ENCODE results near the gene MMP27.

Gene MMP27

DNA sequence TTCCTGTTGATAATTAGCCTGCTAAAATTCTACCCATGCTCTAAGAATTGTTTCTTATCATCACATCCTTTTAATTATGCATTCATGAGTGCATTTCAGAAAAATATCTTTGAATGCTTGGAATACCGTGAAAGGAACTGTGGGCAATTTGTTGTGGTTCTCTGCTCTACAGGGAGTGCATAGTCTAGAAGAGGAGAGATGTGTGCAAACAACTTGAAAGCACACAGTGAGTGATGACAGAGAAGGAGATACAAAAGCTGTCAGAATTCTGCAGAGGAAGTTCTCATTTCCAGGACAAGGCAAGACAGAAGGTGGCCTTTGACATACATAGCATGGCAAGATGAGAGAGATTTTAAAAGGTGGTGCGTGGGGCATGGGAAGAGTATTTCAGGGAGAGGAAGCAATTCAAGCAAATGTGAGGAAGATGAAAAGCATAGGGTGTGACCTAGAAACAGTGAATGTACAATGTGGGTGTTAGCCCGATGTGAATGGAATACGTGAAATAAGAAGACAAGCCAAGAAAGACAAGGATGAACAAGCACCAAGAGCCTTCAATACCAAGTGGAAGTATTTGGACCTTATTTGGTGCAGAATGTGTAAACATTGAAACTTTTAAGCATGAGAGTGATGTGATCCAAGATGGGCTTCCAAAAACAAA is 14.2 kb upstream of the MMP27 start:
- Histone ChIP-seq H3K9me3 (ENCODE audit: control insufficient read depth, insufficient read depth, low read length) (no peaks in the 10 kb centered on the region), H3K9ac (ENCODE audit: low read depth, low read length) (no peak overlapping the region), H3K4me1 (ENCODE audit: insufficient read depth, low read length) (no peaks in the 10 kb centered on the region), H3K36me3 (ENCODE audit: insufficient read depth, low read length) (no peaks in the 10 kb centered on the region)

DNA sequence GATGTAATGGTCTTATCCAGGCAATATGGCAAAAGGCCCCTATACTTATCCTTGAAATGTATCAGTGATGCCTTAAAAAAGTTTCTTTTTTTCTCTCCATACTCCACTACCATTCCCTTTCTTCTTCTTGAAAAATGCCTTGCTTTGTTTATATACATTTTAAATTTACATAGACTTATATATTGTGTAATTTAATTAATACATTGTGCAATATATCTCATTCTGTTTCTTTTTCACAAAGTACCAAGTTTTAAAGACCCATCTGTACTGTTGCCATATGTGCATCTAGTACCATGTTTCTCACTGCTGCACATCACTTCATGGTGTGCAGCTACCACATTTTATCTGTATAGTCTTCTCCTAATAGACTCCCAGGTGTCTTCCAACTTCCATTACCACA is 11.7 kb upstream of the MMP27 start:
- Histone ChIP-seq H3K4me1 (ENCODE audit: insufficient read depth, low read length) (no peaks in the 10 kb centered on the region), H3K36me3 (ENCODE audit: insufficient read depth, low read length) (no peaks in the 10 kb centered on the region), H3K9ac (ENCODE audit: low read depth, low read length) (no peak overlapping the region), H3K9me3 (ENCODE audit: control insufficient read depth, insufficient read depth, low read length) (no peaks in the 10 kb centered on the region)

DNA sequence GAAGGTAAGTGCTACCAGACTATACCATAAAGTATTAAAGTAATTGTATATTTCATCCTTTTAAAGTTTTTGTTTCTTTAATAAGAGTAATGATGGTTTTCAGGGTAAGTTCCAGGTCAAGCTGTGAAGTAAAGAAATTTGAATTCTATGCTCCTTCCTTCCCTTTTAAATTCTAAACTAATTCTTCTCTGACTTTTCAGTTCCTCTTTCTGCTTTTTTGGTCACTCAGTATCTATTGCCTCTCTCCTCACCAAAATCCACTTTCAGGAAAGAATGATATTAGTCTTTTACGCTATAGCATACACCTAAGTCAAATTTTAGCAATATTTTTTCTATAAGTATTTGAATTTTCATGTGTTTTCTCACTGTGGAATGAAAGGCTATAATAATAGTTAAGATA is 11.0 kb upstream of the MMP27 start:
- H3K36me3 ChIP-seq (ENCODE audit: insufficient read depth, low read length) = no peaks in the 10 kb centered on the region
- no peak overlapping the region for H3K9ac ChIP-seq (ENCODE audit: low read depth, low read length)
- no peaks in the 10 kb centered on the region for H3K4me1 ChIP-seq (ENCODE audit: insufficient read depth, low read length)
- H3K9me3 ChIP-seq (ENCODE audit: control insufficient read depth, insufficient read depth, low read length) = no peaks in the 10 kb centered on the region

DNA sequence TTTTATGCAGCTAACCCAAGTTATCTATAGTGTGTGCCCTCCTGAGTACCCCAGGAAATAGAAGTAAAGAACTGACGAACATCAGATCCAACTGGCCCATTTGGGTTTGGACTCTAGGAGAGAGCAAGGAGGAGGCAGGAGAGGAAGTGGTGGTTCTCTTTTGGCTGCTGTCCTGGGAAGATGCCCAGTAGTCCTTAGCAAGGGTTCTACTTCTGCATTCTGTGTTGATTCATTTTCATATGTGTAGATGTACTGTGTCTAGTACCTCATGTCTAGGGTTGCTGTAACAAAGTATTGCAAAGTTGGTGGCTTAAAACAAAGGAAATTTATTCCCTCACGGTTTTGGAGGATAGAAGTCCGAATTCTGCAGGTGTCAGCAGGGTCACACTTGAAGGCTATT is 6.6 kb upstream of the MMP27 start:
- Histone ChIP-seq H3K36me3 (ENCODE audit: insufficient read depth, low read length) (no peaks in the 10 kb centered on the region), H3K4me1 (ENCODE audit: insufficient read depth, low read length) (0 out of 2 replicates have a peak, but pooled peaks cover 6% of the 10 kb centered on the region), H3K9me3 (ENCODE audit: control insufficient read depth, insufficient read depth, low read length) (no peaks in the 10 kb centered on the region), H3K9ac (ENCODE audit: low read depth, low read length) (no peak overlapping the region)

DNA sequence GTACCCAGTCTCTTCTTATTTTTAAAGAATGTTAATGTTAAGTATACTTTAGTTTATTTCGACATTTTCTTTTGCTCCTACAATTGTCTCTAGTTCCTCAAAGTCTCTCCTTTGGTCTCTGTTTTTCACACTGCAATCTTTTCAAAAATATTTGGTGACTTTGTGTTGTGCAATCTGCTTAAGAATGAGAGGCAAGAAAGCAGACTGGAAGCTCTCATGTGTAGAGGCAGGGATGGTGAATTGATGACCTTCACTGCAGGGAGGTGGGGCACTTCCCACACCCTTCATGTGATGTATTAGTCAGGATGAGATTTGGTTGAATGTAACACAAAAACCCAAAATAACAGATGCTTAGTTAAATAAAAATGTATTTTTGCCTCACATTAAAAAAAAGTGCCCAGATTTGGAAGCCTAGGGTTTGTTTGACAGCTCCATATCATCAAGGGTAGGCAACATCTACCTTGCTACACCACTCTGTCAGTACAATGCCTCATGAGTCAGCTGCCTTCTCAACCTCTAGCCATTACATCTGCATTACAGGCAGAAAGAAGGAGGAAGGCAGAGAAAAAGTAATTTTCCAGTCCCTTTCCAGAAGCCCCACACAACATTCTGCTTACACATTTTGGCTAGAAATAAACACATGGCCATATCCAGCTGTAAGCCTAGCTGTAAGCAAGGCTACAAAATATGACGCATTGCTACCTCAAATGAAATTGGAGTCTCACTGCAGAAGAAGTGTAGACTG is 3.8 kb upstream of the MMP27 start:
- Histone ChIP-seq H3K4me1 (ENCODE audit: insufficient read depth, low read length) (0 out of 2 replicates have a peak, but pooled peaks cover 6% of the 10 kb centered on the region), H3K36me3 (ENCODE audit: insufficient read depth, low read length) (no peaks in the 10 kb centered on the region), H3K9me3 (ENCODE audit: control insufficient read depth, insufficient read depth, low read length) (no peaks in the 10 kb centered on the region), H3K9ac (ENCODE audit: low read depth, low read length) (no peak overlapping the region)

DNA sequence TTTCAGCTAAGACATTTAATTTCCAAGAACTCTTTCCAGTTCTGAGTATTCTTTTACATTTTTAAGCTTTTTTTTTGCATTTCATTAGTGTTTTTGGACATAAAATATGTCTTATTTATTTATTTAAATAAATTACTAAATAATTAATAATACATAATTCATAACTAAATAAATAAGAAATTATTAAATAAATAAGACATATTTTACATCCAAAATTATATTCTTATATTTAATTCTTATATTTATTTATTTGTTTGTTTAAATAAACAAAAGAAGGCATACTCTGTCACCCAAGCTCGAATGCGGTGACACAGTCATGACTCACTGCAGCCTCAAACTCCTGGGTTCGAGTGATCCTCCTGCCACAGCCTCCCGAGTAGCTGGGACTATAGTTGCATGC is 3.1 kb upstream of the MMP27 start:
- 0 out of 2 replicates have a peak, but pooled peaks cover 6% of the 10 kb centered on the region for H3K4me1 ChIP-seq (ENCODE audit: insufficient read depth, low read length)
- H3K9me3 ChIP-seq (ENCODE audit: control insufficient read depth, insufficient read depth, low read length) = no peaks in the 10 kb centered on the region
- no peak overlapping the region for H3K9ac ChIP-seq (ENCODE audit: low read depth, low read length)
- H3K36me3 ChIP-seq (ENCODE audit: insufficient read depth, low read length) = no peaks in the 10 kb centered on the region

DNA sequence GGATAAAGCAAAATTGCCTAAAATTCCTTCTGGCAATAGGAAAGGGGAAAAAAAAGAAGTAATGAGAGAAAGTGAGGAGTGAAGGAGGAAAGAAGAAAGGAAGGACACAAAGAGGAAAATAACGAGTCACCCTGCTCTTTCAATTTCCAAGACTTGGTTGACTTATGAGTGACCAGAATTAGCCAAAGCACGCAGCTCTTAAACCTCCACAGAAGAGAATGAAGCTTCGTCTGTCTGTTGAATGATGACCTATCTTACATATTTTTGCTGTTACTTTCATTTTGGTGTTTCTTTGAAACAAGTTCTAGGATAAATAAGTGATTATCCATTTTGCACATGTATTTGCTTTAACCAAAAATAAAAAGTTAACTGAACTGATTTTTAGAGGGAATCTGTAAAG is 728 bp downstream of the MMP27 start:
- no peak overlapping the region for H3K9ac ChIP-seq (ENCODE audit: low read depth, low read length)
- H3K36me3 ChIP-seq (ENCODE audit: insufficient read depth, low read length) = no peaks in the 10 kb centered on the region
- H3K4me1 ChIP-seq (ENCODE audit: insufficient read depth, low read length) = 0 out of 2 replicates have a peak, but pooled peaks cover 6% of the 10 kb centered on the region
- no peaks in the 10 kb centered on the region for H3K9me3 ChIP-seq (ENCODE audit: control insufficient read depth, insufficient read depth, low read length)

DNA sequence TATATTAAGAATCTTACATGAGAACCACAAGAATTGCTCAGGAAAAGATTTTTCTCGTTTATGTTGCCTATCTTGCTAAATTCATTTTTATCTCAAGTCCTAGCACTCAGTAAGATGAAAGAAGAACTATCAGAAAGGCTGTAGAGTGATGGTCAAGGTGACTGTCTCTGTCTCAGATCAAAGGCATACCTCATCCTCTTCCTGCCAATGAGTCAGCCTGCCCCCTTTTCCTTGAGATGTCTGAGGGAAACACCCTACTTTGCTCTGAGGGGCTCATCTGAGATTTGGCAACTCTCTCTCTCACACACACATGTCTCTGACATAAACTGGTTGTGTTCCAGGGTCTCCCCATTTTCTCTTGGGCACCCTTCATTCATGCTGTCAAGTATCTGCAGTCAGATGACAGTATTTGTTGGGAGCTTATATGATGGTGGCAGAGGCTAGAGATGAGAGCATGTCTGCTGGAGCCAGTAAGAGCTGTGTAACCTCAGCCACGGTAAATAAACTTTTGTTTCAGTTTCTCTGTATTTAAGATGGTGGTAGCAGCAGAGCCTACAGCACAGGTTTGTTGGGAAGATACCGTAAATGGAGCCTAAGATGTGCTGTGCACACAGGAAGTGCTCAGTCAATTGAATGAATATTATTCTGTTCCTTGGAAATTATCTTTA is 1.6 kb downstream of the MMP27 start:
- Histone ChIP-seq H3K4me1 (ENCODE audit: insufficient read depth, low read length) (no peaks in the 10 kb centered on the region), H3K36me3 (ENCODE audit: insufficient read depth, low read length) (no peaks in the 10 kb centered on the region)

DNA sequence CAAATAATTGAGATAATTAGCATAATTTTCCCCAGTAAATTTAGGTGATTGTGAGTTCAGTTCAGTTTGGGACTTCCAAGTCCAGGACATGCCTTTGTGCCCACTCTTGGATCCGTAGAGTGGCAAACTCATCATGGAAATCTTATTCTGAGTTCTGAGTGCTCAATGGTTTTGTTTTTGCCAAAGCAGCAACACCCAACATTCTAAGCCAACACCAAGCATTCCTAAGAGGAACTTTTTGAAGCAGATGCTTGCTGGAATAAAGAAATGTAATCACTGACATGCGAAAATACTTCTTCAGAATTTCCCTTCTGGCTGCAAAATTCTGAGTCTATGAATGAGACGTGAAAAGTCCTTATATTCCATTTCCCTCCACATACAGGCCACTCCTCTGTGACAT is 10.4 kb downstream of the MMP27 start:
- no peaks in the 10 kb centered on the region for H3K36me3 ChIP-seq (ENCODE audit: insufficient read depth, low read length)
- H3K9ac ChIP-seq (ENCODE audit: low read depth, low read length) = no peak overlapping the region
- no peaks in the 10 kb centered on the region for H3K9me3 ChIP-seq (ENCODE audit: control insufficient read depth, insufficient read depth, low read length)
- H3K4me1 ChIP-seq (ENCODE audit: insufficient read depth, low read length) = no peaks in the 10 kb centered on the region

More for the DNA sequence above, 1.6 kb downstream of the MMP27 start:
- Histone ChIP-seq H3K9me3 (ENCODE audit: control insufficient read depth, insufficient read depth, low read length) (no peaks in the 10 kb centered on the region), H3K9ac (ENCODE audit: low read depth, low read length) (no peak overlapping the region)

DNA sequence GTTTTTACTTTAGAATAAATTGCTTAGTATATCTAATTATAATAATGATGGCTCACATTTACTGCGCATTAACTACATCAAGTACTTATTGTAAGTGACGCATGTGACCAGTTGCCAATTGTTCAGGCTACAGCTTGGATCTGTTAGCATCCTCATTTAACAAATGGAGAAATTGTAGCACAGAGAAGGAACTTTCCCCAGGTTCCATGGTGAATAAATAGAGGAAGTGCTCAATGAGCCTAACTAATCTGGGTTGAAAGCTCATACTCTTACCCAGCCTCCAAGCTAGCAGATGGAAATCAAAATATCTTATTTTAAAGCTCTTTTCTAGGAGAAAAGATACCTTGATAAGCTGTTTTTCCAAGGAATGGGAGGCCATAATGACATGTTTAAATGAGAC is 19.8 kb downstream of the MMP27 start:
- no peaks in the 10 kb centered on the region; the same call in 1 of the 2 replicates for H3K36me3 ChIP-seq (ENCODE audit: insufficient read depth, low read length)
- H3K9ac ChIP-seq (ENCODE audit: low read depth, low read length) = no peak overlapping the region
- H3K4me1 ChIP-seq (ENCODE audit: insufficient read depth, low read length) = peaks cover 7% of the 10 kb centered on the region; the same call in 1 of the 2 replicates
- H3K9me3 ChIP-seq (ENCODE audit: control insufficient read depth, insufficient read depth, low read length) = no peaks in the 10 kb centered on the region

DNA sequence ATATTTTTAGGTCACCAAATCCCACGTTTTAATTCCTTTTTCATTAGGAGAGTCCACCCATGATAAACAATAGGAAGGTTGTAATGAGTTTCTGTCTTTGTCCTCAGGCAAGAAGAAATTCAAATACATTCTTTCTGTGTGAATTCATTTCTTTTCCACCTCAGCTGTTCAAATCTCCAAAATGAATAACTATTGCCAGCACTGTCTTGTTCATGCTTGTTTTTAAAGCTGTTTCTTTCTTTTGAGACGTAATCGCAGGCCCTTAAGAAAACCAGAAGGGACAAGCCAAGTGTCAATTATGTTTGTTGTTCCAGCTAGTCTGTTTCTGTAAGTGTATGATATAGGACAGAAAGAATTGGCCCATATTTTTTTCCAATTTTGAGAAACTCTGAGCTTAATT is 20.2 kb downstream of the MMP27 start:
- Histone ChIP-seq H3K9ac (ENCODE audit: low read depth, low read length) (no peak overlapping the region), H3K4me1 (ENCODE audit: insufficient read depth, low read length) (peaks cover 7% of the 10 kb centered on the region; the same call in 1 of the 2 replicates), H3K9me3 (ENCODE audit: control insufficient read depth, insufficient read depth, low read length) (no peaks in the 10 kb centered on the region), H3K36me3 (ENCODE audit: insufficient read depth, low read length) (no peaks in the 10 kb centered on the region; the same call in 1 of the 2 replicates)

DNA sequence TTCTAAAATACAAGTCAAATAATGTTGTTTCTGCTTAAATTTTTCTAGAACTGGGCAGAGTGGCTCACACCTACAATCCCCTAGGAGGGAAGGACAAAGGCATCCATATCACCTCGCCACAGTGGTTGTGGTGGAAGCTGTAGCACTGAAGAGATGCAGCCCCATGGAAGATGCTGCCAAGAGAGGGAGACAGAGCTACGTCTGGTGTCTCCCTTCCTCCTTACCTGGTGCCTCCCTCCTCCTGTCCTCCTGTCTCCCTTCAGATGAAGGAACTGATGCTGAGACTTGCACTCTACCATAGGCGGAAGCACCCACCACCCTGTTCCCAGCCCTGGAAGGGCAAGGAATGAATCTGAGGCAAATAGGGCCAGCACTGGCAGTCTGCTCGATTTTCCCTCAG is 22.3 kb downstream of the MMP27 start:
- Histone ChIP-seq H3K9ac (ENCODE audit: low read depth, low read length) (no peak overlapping the region), H3K9me3 (ENCODE audit: control insufficient read depth, insufficient read depth, low read length) (no peaks in the 10 kb centered on the region), H3K36me3 (ENCODE audit: insufficient read depth, low read length) (no peaks in the 10 kb centered on the region; the same call in 1 of the 2 replicates), H3K4me1 (ENCODE audit: insufficient read depth, low read length) (peaks cover 7% of the 10 kb centered on the region; the same call in 1 of the 2 replicates)

DNA sequence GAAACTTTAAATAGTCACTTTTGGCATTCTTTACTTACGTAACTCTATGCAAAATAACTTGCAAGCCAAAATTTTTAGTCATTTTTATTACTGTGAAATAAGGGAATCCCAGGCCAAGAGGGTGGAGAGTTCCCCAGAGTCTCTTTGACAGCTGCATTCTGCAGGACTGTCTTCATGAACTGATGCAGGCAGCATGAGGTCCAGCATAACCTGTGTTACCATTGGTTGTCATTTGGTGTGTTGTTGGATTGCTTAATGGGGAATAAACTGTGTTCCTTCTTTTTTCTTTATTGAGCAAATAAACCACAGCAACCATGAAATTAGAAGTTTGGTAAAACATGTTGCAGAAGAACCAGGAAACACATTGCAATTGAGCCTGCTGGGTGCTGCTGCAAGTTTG is 24.6 kb downstream of the MMP27 start:
- Histone ChIP-seq H3K9me3 (ENCODE audit: control insufficient read depth, insufficient read depth, low read length) (no peaks in the 10 kb centered on the region), H3K9ac (ENCODE audit: low read depth, low read length) (no peak overlapping the region), H3K36me3 (ENCODE audit: insufficient read depth, low read length) (no peaks in the 10 kb centered on the region; the same call in 1 of the 2 replicates), H3K4me1 (ENCODE audit: insufficient read depth, low read length) (peaks cover 7% of the 10 kb centered on the region; the same call in 1 of the 2 replicates)

DNA sequence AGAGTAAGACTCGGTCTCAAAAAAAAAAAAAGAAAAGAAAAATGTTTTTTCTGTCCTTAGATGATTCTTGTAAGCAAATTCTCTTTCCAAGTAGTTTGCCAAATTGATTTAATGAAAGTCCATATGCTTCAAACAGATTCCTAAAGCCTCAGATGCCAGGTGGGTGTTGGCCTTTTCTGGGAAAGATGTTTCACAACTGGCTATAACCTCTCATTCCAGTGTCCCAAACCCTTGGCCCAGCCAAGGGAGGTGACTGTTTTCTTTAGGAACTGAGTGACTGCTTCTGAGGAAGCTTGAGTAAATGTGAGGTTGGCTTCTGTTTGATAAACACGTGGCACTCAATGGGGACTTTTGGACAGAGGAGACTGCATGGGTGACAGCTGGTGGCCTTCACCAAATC is 27.5 kb downstream of the MMP27 start:
- Histone ChIP-seq H3K9ac (ENCODE audit: low read depth, low read length) (no peak overlapping the region), H3K9me3 (ENCODE audit: control insufficient read depth, insufficient read depth, low read length) (no peaks in the 10 kb centered on the region), H3K36me3 (ENCODE audit: insufficient read depth, low read length) (no peaks in the 10 kb centered on the region), H3K4me1 (ENCODE audit: insufficient read depth, low read length) (no peaks in the 10 kb centered on the region; the same call in 1 of the 2 replicates)

Measured in ES-I3 (cell line).